Panc1 (cell line): ENCODE results near the gene PLA2G10. TPM values are rescaled to one million over a fixed set of nuclear protein-coding genes. Genes with fewer than 3 reads are reported as not detected.

ENCODE experiments used
- total RNA-seq: library from RNA; stranded (reverse); gene quantifications from one replicate; pipeline ENCODE4 v1.2.1, GENCODE V29; 2021; ENCODE audit not compliant: unreplicated experiment

The PLA2G10 gene
- total RNA-seq, 1 experiment from 2014 or later, result 0.23 TPM

Other genes with a start within 250 kb of the PLA2G10 start
- 57.8 TPM for gene PARN, start 64.0 kb downstream of the PLA2G10 start, total RNA-seq
- gene BFAR, start 61.4 kb downstream of the PLA2G10 start, total RNA-seq, result 114 TPM
- 3.7 TPM for gene NPIPA3, start 9.1 kb upstream of the PLA2G10 start, total RNA-seq
- 3.9 TPM for gene NPIPA2, start 48.2 kb upstream of the PLA2G10 start, total RNA-seq
- gene NOMO1, start 139.4 kb upstream of the PLA2G10 start, total RNA-seq, result 249 TPM
- 126 TPM for gene NPIPA1, start 243.1 kb upstream of the PLA2G10 start, total RNA-seq